A549 (cell line): ENCODE results near the gene MFSD2B. TPM values are rescaled to one million over a fixed set of nuclear protein-coding genes. Genes with fewer than 3 reads are reported as not detected.

Experiments used
- ATAC-seq, 2 experiments: fragments of 200-7000 bp in 1 of 2; fragments of >200 bp in 1 of 2; cut with Nextera tagmentation in 1 of 2; cut with Tn5 transposase in 1 of 2; 3 replicates each; pipeline versions ENCODE4 v1.8.0 to v1.9.1; 2018 to 2020; ENCODE audit warnings: mild to moderate bottlenecking in 1 of 2, moderate library complexity in 1 of 2
- CTCF ChIA-PET: fragments of 300-600 bp; sonication (Branson Sonifier 250); formaldehyde crosslinking; extraction: SDS; loops from one replicate; lab custom pipeline; 2021; ENCODE audit warnings: antibody characterized with exemption, inconsistent platforms; lab: Yijun Ruan, JAX
- POLR2A ChIA-PET: fragments of 350-600 bp; formaldehyde crosslinking; extraction: SDS; loops from one replicate; lab custom pipeline; 2021; ENCODE audit warnings: antibody characterized with exemption, inconsistent platforms; lab: Yijun Ruan, JAX
- DNase-seq, 2 experiments: peaks; one replicate each; pipeline versions ENCODE4 v3.0.0 to v3.0.0-alpha.2; 2011 to 2016; ENCODE audit warnings: low read depth in 1 of 2, low spot score in 1 of 2
- FAIRE-seq: peaks from 2 replicates; lab custom pipeline; 2011; peaks lifted over from hg19 to GRCh38; lab: Jason Lieb, UNC
- H3K27ac ChIP-seq, 2 experiments: fragments of >200 bp; sonication (Bioruptor Twin); formaldehyde crosslinking; 3 replicates each; pipeline ENCODE4 v1.5.1; 2016 to 2017
- H3K4me1 ChIP-seq: fragments of >200 bp; sonication (Bioruptor Twin); formaldehyde crosslinking; 3 replicates; pipeline ENCODE4 v1.6.1; 2016
- H3K4me2 ChIP-seq: fragments of >200 bp; sonication (Bioruptor Twin); formaldehyde crosslinking; 3 replicates; pipeline ENCODE4 v1.6.1; 2016
- H3K4me3 ChIP-seq: fragments of >200 bp; sonication (Bioruptor Twin); formaldehyde crosslinking; 3 replicates; pipeline ENCODE4 v1.5.1; 2016
- H3K9me3 ChIP-seq: fragments of >200 bp; sonication (Bioruptor Twin); formaldehyde crosslinking; 3 replicates; pipeline ENCODE4 v1.6.1; 2016
- BHLHE40 ChIP-seq: IDR thresholded peaks from 2 replicates; pipeline ENCODE4 v1.6.1; 2012; ENCODE audit warnings: low read depth, low read length, inconsistent platforms
- CBX2 ChIP-seq: fragments of 200-600 bp; sonication (generic); IDR thresholded peaks from 2 replicates; pipeline ENCODE4 v1.6.1; 2016; ENCODE audit warnings: low read depth, mild to moderate bottlenecking, borderline replicate concordance
- CHD2 ChIP-seq: fragments of 150-350 bp; IDR thresholded peaks from 2 replicates; pipeline ENCODE4 v1.6.1; 2014; ENCODE audit warnings: low read length; ENCODE audit not compliant: partially characterized antibody
- ELK1 ChIP-seq: fragments of 150-350 bp; IDR thresholded peaks from 2 replicates; pipeline ENCODE4 v1.6.1; 2014; ENCODE audit warnings: low read depth, mild to moderate bottlenecking, low read length
- FOSL2 ChIP-seq, 2 experiments: fragments of 450-650 bp in 1 of 2; fragments of >200 bp in 1 of 2; sonication (Bioruptor Twin) in 1 of 2; formaldehyde crosslinking; IDR thresholded peaks; 2 replicates each; pipeline versions ENCODE4 v1.5.0 to v1.6.1; 2016 to 2020; ENCODE audit warnings: mild to moderate bottlenecking in 1 of 2, moderate library complexity in 1 of 2
- HDAC2 ChIP-seq: fragments of 200-600 bp; sonication (generic); IDR thresholded peaks from 2 replicates; pipeline ENCODE4 v1.6.1; 2016
- HOXB5 ChIP-seq: fragments of 250-450 bp; sonication (Bioruptor Pico); IDR thresholded peaks from 2 replicates; pipeline ENCODE4 v1.5.0; 2020; ENCODE audit warnings: mild to moderate bottlenecking, moderate library complexity
- KDM5A ChIP-seq: fragments of 200-600 bp; sonication (generic); IDR thresholded peaks from 2 replicates; pipeline ENCODE4 v1.6.1; 2016; ENCODE audit warnings: antibody characterized with exemption, mild to moderate bottlenecking
- MAFK ChIP-seq: fragments of 450-650 bp; IDR thresholded peaks from 2 replicates; pipeline ENCODE4 v1.6.1; 2014; ENCODE audit not compliant: partially characterized antibody
- MAX ChIP-seq: IDR thresholded peaks from 2 replicates; pipeline ENCODE4 v1.6.1; 2012
- NR3C1 ChIP-seq: fragments of >200 bp; sonication (Bioruptor Twin); formaldehyde crosslinking; IDR thresholded peaks from 3 replicates; pipeline ENCODE4 v1.6.1; 2017
- POLR2A ChIP-seq: IDR thresholded peaks from 2 replicates; pipeline ENCODE4 v1.6.1; 2012; ENCODE audit warnings: mild to moderate bottlenecking, low read length
- RCOR1 ChIP-seq: fragments of 150-350 bp; IDR thresholded peaks from 2 replicates; pipeline ENCODE4 v1.6.1; 2014; ENCODE audit warnings: antibody characterized with exemption, low read length, low read depth
- REST ChIP-seq: fragments of 200-600 bp; sonication (generic); IDR thresholded peaks from 2 replicates; pipeline ENCODE4 v1.6.1; 2016; ENCODE audit warnings: antibody characterized with exemption, mild to moderate bottlenecking, moderate library complexity
- RFX5 ChIP-seq: fragments of 450-650 bp; IDR thresholded peaks from 2 replicates; pipeline ENCODE4 v1.7.1; 2014; ENCODE audit warnings: antibody characterized with exemption, mild to moderate bottlenecking, moderate library complexity
- RNF2 ChIP-seq: fragments of 200-600 bp; sonication (generic); IDR thresholded peaks from 2 replicates; pipeline ENCODE4 v1.6.1; 2016; ENCODE audit warnings: low read depth, mild to moderate bottlenecking, antibody characterized with exemption, moderate library complexity, borderline replicate concordance
- SMC3 ChIP-seq: fragments of >200 bp; sonication (Bioruptor Twin); formaldehyde crosslinking; IDR thresholded peaks from 3 replicates; pipeline ENCODE4 v1.6.1; 2018; ENCODE audit warnings: inconsistent platforms
- ZNF302 ChIP-seq: fragments of 250-450 bp; sonication (Bioruptor Pico); IDR thresholded peaks from 2 replicates; pipeline ENCODE4 v1.9.0; 2021; ENCODE audit warnings: inconsistent platforms, mild to moderate bottlenecking, moderate library complexity
- ZSCAN20 ChIP-seq: fragments of 250-450 bp; sonication (Bioruptor Pico); IDR thresholded peaks from 2 replicates; pipeline ENCODE4 v1.8.0; 2022; ENCODE audit warnings: mild to moderate bottlenecking, moderate library complexity
- WGBS: methylation state at CpG from one replicate; pipeline ENCODE4 v1.1.6; 2017; ENCODE audit errors: missing lambda C conversion rate; 5-methylcytosine and 5-hydroxymethylcytosine counted together
- polyA plus RNA-seq, 4 experiments: library from polyadenylated mRNA; depleted of rRNA in 3 of 4; stranded (reverse); fragments of >200 nt; fragmentation: RNase III in 1 of 4; extraction: RNeasy Plus Mini Kit Qiagen cat#74134 plus additional on column Dnase treatment in 1 of 4; gene quantifications; 2 replicates in 3 of 4; 3 replicates in 1 of 4; pipeline ENCODE4 v1.2.3, GENCODE V29; 2011 to 2017
- TF ChIP-seq, protein P1 (sequence below): fragments of 250-450 bp; sonication (Bioruptor Pico); IDR thresholded peaks from 2 replicates; pipeline ENCODE4 v1.5.0; 2020; ENCODE audit warnings: low read depth, mild to moderate bottlenecking, moderate library complexity
- TF ChIP-seq, protein P2 (sequence below): fragments of >200 bp; sonication (Bioruptor Twin); formaldehyde crosslinking; IDR thresholded peaks from 3 replicates; pipeline ENCODE4 v1.6.1; 2016
- TF ChIP-seq, protein P3 (sequence below): fragments of >200 bp; sonication (Bioruptor Twin); formaldehyde crosslinking; IDR thresholded peaks from 3 replicates; pipeline ENCODE4 v1.5.1; 2016

MFSD2B gene
- polyA plus RNA-seq, 2 of the 4 experiments (the other 2 are of a cell fraction): 0.09 to 0.17 TPM

- FAIRE-seq (no peak), DNase-seq (no peak), ATAC-seq (no peak)
- WGBS: 84% methylated on average over 6 of the region's 6 CpGs
- H3K4me3 ChIP-seq: no peak overlapping the region
- no peak for TF ChIP-seq RFX5
- TF ChIP-seq, protein P1, sequence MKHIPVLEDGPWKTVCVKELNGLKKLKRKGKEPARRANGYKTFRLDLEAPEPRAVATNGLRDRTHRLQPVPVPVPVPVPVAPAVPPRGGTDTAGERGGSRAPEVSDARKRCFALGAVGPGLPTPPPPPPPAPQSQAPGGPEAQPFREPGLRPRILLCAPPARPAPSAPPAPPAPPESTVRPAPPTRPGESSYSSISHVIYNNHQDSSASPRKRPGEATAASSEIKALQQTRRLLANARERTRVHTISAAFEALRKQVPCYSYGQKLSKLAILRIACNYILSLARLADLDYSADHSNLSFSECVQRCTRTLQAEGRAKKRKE (CRISPR knock-in tag): no peak
- no peak for TF ChIP-seq CHD2
- no peak for TF ChIP-seq MAX
- TF ChIP-seq REST: no peak
- TF ChIP-seq ZNF302: no peak
- no peak for TF ChIP-seq KDM5A
- TF ChIP-seq SMC3: no peak
- TF ChIP-seq RCOR1: no peak
- TF ChIP-seq POLR2A: no peak
- TF ChIP-seq BHLHE40: no peak
- TF ChIP-seq, protein P2, sequence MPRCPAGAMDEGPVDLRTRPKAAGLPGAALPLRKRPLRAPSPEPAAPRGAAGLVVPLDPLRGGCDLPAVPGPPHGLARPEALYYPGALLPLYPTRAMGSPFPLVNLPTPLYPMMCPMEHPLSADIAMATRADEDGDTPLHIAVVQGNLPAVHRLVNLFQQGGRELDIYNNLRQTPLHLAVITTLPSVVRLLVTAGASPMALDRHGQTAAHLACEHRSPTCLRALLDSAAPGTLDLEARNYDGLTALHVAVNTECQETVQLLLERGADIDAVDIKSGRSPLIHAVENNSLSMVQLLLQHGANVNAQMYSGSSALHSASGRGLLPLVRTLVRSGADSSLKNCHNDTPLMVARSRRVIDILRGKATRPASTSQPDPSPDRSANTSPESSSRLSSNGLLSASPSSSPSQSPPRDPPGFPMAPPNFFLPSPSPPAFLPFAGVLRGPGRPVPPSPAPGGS: no peak
- no peak for TF ChIP-seq CBX2
- no peak overlapping the region for H3K4me2 ChIP-seq
- H3K4me1 ChIP-seq: peaks cover 7% of the 10 kb centered on the region; the same call in 1 of the 3 replicates
- ChIA-PET CTCF (interaction anchor here (1.0 to 1.5 kb wide), 2 partner anchors 9 to 23 kb away, joined by 3 to 4 read pairs; partner anchors contain the start of gene WDCP), POLR2A (no interaction called here)
- H3K27ac ChIP-seq: no peak overlapping the region
- no peaks in the 10 kb centered on the region for H3K9me3 ChIP-seq
Measured at GRCh38 chr2:24055750-24056149, 45.9 kb downstream of the MFSD2B start.

DNA sequence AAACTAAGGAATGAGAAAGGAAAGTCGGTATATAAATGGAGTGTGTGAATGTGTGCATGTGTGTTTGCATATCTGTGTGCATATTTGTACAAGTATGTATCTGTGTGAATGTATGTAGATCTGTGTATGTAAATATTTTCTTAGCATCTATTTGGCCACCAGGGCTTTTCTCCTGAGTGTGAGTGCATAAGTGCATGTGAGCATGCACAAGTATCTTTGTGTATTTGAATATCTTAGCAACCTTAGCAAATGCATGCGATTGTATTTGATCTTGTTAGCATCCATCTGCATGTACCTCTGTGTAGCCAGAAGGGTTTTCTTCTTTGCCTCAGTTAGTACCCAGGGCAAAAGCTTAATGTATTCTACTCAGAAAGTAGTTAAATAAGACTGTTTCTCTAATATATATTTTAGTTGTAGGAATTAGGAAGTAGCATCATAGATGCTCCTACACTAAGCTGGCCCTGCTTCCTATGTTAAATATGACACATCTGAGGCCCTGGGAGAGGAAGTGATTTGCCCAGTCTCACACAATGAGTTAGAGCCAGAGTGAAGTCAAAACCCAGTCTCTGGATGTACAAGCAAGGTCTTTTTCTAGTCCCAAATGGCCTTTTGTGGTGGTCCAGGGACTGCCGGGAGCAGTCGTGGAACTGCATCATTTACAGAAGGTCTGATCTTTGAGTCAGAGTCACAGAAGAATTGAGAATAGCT lies 48.8 kb downstream of the MFSD2B start:
- H3K4me1 ChIP-seq: peaks cover 7% of the 10 kb centered on the region; the same call in 1 of the 3 replicates
- H3K4me2 ChIP-seq: no peak overlapping the region
- POLR2A ChIA-PET: no interaction called here
- no peak for FAIRE-seq
- H3K9me3 ChIP-seq: no peaks in the 10 kb centered on the region
- 75% methylated on average over 4 of the region's 4 CpGs for WGBS
- peak in 1 of 2 experiments; percentile 25; a peak in 2 of 6 replicates for ATAC-seq
- H3K27ac ChIP-seq: no peak overlapping the region
- no peak overlapping the region for H3K4me3 ChIP-seq
- no peak for DNase-seq
- CTCF ChIA-PET: interaction anchor here (1.2 to 8.9 kb wide), 7 partner anchors 8 to 234 kb away, joined by 4 to 55 read pairs (median 13); partner anchors contain the start of genes ATAD2B, FKBP1B and TP53I3
- TF ChIP-seq HDAC2: no peak
- no peak for TF ChIP-seq FOSL2 (IDR thresholded peaks at IDR 0.05)
- no peak for TF ChIP-seq FOSL2 (CRISPR knock-in tag; IDR thresholded peaks at IDR 0.05)
- TF ChIP-seq HOXB5: no peak
- no peak for TF ChIP-seq REST
- no peak for TF ChIP-seq NR3C1
- TF ChIP-seq, protein P3, sequence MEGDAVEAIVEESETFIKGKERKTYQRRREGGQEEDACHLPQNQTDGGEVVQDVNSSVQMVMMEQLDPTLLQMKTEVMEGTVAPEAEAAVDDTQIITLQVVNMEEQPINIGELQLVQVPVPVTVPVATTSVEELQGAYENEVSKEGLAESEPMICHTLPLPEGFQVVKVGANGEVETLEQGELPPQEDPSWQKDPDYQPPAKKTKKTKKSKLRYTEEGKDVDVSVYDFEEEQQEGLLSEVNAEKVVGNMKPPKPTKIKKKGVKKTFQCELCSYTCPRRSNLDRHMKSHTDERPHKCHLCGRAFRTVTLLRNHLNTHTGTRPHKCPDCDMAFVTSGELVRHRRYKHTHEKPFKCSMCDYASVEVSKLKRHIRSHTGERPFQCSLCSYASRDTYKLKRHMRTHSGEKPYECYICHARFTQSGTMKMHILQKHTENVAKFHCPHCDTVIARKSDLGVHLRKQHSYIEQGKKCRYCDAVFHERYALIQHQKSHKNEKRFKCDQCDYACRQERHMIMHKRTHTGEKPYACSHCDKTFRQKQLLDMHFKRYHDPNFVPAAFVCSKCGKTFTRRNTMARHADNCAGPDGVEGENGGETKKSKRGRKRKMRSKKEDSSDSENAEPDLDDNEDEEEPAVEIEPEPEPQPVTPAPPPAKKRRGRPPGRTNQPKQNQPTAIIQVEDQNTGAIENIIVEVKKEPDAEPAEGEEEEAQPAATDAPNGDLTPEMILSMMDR: no peak
- no peak for TF ChIP-seq MAFK
- no peak for TF ChIP-seq ZSCAN20 (CRISPR knock-in tag)
- no peak for TF ChIP-seq RNF2
- TF ChIP-seq ZNF302: no peak
- TF ChIP-seq ELK1: no peak
- TF ChIP-seq RFX5: no peak
- no peak for TF ChIP-seq CBX2
